HG02852 (cell line): ENCODE data around the gene GYG1.

ENCODE experiments used
- ATAC-seq: cut with Tn5 transposase; IDR thresholded peaks from one replicate; pipeline ENCODE4 v1.9.1; 2021; ENCODE audit warnings: mild to moderate bottlenecking, moderate library complexity; ENCODE audit not compliant: unreplicated experiment

The GYG1 gene

GRCh38 chr3:148991219-148992026, at the start of gene GYG1:
GYG1 (plus strand) TSS chr3:148991540; CDS start chr3:148991641, 101 bp downstream.
- ATAC-seq = peak; percentile 87

DNA sequence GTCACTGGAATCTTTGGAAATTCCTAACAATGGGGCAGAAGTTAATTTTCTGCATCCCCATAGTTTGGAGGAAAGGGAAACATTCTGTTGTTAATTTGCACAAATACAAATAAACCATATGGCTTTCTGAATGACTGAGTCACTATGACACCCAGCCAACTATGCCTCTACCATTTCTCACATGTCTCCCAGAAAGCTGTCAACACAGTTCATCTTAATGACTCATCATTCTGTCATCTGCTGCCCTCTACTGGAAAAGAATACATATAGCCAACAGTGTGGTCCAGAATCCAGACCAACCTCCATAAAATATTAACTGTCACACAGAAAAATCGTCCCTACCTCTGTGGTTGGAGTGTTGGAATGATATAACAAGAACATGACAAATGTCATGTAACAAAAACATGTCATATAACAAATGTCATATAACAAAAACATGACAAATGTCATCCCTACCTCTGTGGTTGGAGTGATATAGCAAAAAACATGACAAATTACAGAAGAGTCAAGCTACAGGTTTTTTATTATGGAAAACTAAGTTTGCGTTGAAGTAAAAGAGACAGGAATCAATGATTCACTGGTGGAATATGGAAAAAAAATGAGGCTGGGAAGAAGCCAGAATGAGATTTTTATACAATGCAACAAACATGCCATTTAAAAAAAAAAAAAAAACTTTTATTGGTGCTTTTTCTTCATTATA, 47.7 kb upstream of the GYG1 start:
- peak; percentile 96 for ATAC-seq

DNA sequence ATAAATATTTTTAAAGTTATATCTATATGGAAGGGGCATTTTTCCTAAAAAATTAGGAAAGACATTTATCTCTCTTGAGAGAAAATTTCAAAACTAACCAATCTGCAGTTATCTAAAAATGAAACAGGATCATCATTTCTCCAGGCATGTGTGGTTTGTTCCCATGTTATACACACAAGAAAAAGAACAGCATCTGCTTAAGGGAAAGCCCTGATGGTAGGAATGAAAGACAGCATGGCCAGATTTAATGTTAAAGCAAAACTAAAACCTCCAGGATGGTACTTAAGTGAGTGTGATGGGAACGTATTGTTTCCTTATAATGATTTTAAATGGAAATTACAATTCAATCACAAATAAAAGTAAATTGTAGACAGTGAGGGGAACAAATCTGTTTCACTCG, 46.2 kb upstream of the GYG1 start:
- ATAC-seq = no peak

GRCh38 chr3:148948913-148949657, 42.3 kb upstream of the GYG1 start:
- no peak for ATAC-seq

GRCh38 chr3:148950806-148951205, 40.5 kb upstream of the GYG1 start:
- ATAC-seq = peak; percentile 57

GRCh38 chr3:148951599-148952361, 39.6 kb upstream of the GYG1 start:
- no peak for ATAC-seq

DNA sequence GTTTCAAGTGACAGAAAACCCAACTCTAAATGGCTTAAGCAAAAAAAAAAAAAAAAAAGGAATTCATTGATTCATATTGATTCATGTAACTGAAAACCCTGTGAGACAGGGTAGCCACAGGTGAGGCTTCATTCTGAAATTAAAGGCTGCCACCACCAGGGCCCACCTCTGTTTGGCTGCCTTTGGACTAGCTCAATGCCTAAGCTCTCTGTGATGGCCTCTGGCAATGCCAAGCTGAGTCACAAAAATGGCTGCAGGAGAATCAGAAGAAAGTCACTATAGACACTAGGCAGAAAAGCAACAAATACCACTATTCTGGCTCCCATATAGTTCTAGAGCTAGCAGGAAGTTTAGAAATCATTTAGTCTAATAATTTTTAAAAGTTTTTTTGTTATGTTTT, 38.2 kb upstream of the GYG1 start:
- ATAC-seq = no peak

- ATAC-seq = no peak
Measured at GRCh38 chr3:148954981-148955380, 36.4 kb upstream of the GYG1 start.

GRCh38 chr3:148955544-148956346, 35.6 kb upstream of the GYG1 start:
- ATAC-seq = no peak

DNA sequence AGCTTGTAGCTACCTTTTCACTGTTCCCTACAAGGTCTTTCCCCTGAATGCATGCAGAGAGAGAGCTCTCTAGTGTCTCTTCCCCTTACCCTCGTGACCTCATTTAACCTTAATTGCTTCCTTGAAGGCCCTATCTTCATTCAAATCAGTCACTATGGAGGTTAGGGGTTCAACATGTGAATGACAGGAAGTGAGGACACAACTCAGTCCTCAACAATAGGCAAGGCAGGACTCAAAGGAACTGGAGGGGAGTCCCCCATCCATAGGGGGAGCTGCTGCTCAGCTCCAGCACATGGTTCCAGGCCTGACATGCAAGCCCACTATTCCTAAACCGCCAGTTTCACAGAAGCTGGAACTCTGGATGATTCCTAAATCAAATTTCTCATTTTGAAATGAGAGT, 33.8 kb upstream of the GYG1 start:
- ATAC-seq = peak; percentile 52

- ATAC-seq = no peak
Measured at GRCh38 chr3:148958696-148959095, 32.6 kb upstream of the GYG1 start.

DNA sequence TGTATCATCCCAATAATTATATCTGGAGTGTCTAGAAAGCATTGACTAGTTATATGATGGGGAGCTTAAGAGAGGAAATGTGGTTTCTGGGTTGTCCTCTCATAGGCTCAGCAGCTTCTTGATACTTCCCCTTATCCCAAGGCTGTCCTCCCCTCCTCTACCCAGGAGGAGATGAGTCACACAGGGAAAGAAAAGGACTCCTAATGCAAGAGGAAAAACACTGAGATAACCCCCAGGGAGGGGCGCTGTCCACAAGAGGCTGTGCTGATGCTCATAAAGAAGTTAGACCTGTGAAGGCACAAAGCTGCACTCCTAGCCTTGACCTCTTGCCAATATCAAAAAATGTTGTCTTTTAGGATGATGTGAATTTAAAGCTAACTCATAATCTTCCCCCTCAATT, 28.8 kb upstream of the GYG1 start:
- no peak for ATAC-seq

DNA sequence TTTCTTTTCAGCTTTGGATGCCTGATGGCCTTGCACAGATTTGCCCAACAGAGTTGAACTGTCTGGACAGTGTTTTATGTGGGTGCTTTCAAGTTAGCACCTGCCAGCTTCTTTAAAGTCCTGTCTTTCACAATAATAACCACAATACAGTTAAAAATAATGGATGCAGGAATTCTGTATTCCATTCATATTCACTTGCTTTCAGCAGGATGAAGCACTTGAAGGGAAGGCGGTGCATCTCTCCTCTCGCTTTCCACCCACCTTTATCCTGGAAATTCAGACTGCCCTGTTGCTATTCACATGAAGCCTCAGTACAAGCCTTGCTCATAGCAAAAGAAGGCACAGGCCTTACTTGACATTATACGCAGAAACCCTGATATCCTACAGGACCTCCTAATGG, 26.5 kb upstream of the GYG1 start:
- no peak for ATAC-seq

- no peak for ATAC-seq
Measured at GRCh38 chr3:148968321-148968720, 23.0 kb upstream of the GYG1 start.

- ATAC-seq = no peak
Measured at GRCh38 chr3:148970271-148970670, 21.1 kb upstream of the GYG1 start.

DNA sequence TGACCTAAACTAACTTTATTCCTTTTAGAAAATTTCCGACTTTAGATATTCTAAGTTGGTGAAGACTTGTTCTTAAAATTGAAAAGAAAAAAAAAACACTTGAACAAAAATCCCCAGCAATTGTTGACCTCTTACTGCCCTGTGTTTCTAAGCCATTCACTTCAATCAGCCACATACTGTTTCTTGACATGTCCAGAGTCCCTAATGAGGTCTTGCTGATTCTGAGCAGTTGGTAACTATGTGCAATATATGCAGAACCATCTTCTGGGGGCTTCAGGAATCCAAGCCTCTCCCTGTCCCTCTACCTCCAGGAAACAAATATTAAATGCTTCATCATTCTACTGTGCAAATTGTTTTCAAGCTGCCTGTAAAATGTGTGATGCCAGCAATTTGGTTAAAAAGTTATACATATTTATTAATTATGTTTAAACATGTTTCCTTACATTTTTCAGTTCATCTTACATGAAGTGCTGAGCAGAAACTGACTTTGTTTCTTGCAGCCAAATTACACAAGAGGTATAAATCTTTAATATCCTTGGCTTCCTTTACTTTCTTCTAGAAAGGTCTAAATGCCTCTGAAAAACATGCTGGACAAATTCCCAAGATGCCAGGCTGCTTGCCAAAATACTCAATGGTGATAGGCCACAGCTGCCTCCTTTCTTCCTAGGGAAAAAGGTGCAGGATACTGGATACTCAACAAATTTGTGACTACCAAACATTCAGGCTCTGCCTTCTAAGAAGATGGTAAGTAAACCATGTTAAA, 19.8 kb upstream of the GYG1 start:
- ATAC-seq = no peak

DNA sequence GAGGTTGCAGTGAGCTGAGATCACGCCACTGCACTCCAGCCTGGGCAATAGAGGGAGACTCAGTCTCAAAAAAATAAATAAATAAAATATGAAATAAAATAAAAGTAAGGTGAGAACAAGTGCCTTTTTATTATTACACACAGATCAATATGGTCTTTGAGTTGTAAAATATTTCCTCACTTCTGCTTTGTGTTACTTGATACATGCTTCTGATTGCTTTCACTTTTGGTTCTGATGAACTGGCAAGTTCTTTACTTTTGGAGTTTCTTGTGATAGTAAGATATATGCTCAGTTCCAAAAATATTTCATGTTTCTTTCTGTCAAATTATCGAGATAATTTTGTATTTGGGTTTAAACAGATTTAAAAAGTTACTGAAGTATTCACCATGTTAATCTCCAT, 16.6 kb upstream of the GYG1 start:
- ATAC-seq = peak; percentile 76

GRCh38 chr3:148975248-148975647, 16.1 kb upstream of the GYG1 start:
- no peak for ATAC-seq

- ATAC-seq = no peak
Measured at GRCh38 chr3:148975696-148976095, 15.6 kb upstream of the GYG1 start.
